ENCODE measurements around the gene PFKM. TPM values are rescaled to one million over a fixed set of nuclear protein-coding genes. Genes with fewer than 3 reads are reported as not detected.

The PFKM gene
- total RNA-seq, 2 donors from 2014 or later = 36.9 to 71.9 TPM

DNA sequence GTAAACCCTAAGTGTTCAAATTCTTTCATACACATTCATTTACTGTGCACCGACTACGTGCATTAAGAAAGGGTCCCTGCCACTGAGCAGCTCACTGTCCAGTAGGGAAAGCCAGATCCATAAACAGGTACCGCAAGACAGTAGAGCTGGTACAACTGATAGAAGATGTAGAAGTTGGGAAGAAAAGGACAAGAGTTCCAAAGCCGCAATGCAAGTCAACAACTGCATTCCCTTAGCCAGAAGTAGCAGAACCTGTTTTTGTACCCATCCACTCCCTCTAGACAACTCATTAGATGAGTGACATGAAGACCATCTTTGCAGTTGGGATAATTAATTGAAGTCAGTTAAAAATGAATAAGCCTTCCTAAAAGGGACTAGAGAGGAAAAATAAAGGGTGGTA lies 14.6 kb upstream of the PFKM start:
- Histone ChIP-seq H3K27ac (no peak overlapping the region), H3K9me3 (no peaks in the 10 kb centered on the region), H3K27me3 (replicated peaks; ENCODE audit: insufficient read depth) (no peaks in the 10 kb centered on the region), H3K4me1 (replicated peaks) (no peaks in the 10 kb centered on the region), H3K4me3 (peak overlapping the region in 1 of 2 donors; percentile 89), H3K36me3 (no peaks in the 10 kb centered on the region)
- WGBS = 29% methylated on average over 4 of the region's 4 CpGs
- TF ChIP-seq POLR2AphosphoS5 (IDR thresholded peaks at IDR 0.05) (no peak), POLR2A (IDR thresholded peaks at IDR 0.05) (no peak), CTCF (IDR thresholded peaks at IDR 0.05) (no peak)
- DNase-seq (ENCODE audit: low spot score) = no peak
- intact Hi-C loops (cut with DNase I) = no loop called here

GRCh38 chr12:48105321-48105866 lies 13.8 kb upstream of the PFKM start:
- Histone ChIP-seq H3K36me3 (no peaks in the 10 kb centered on the region), H3K9me3 (no peaks in the 10 kb centered on the region), H3K4me1 (replicated peaks) (no peaks in the 10 kb centered on the region), H3K27ac (peak overlapping the region; percentile 89), H3K27me3 (replicated peaks; ENCODE audit: insufficient read depth) (no peaks in the 10 kb centered on the region), H3K4me3 (peak overlapping the region; percentile 81 to 89)
- TF ChIP-seq CTCF (IDR thresholded peaks at IDR 0.05) = no peak
- TF ChIP-seq POLR2AphosphoS5 (IDR thresholded peaks at IDR 0.05) = no peak
- no peak for TF ChIP-seq POLR2A (IDR thresholded peaks at IDR 0.05)
- DNase-seq (ENCODE audit: low spot score) = no peak
- intact Hi-C loops (cut with DNase I) = loop anchor here (5.0 kb wide), 1 partner anchor 52 kb away; the partner anchor contains the start of gene ASB8
- WGBS = under 1% methylated on average over 25 of the region's 30 CpGs

GRCh38 chr12:48105867-48106680 lies 13.1 kb upstream of the PFKM start, which contains the start of gene SENP1:
TSS of gene SENP1 (minus strand) at chr12:48106079. CDS start at chr12:48101472, 4,607 bp downstream.
- Histone ChIP-seq H3K4me1 (replicated peaks) (no peaks in the 10 kb centered on the region), H3K27me3 (replicated peaks; ENCODE audit: insufficient read depth) (no peaks in the 10 kb centered on the region), H3K4me3 (peak within 1 kb of the TSS; percentile 81 to 89), H3K9me3 (no peaks in the 10 kb centered on the region), H3K36me3 (no peaks in the 10 kb centered on the region), H3K27ac (peak within 1 kb of the TSS; percentile 89)
- intact Hi-C loops (cut with DNase I) = loop anchor here (5.0 kb wide), 1 partner anchor 51 kb away; the partner anchor contains the start of gene ASB8
- peak; percentile 78 for DNase-seq (ENCODE audit: low spot score)
- TF ChIP-seq POLR2AphosphoS5 (IDR thresholded peaks at IDR 0.05) (peak; percentile 82), POLR2A (IDR thresholded peaks at IDR 0.05) (no peak), CTCF (IDR thresholded peaks at IDR 0.05) (peak in 2 of 4 experiments; percentile 52 to 54)
- under 1% methylated on average over 50 of the region's 53 CpGs for WGBS

DNA sequence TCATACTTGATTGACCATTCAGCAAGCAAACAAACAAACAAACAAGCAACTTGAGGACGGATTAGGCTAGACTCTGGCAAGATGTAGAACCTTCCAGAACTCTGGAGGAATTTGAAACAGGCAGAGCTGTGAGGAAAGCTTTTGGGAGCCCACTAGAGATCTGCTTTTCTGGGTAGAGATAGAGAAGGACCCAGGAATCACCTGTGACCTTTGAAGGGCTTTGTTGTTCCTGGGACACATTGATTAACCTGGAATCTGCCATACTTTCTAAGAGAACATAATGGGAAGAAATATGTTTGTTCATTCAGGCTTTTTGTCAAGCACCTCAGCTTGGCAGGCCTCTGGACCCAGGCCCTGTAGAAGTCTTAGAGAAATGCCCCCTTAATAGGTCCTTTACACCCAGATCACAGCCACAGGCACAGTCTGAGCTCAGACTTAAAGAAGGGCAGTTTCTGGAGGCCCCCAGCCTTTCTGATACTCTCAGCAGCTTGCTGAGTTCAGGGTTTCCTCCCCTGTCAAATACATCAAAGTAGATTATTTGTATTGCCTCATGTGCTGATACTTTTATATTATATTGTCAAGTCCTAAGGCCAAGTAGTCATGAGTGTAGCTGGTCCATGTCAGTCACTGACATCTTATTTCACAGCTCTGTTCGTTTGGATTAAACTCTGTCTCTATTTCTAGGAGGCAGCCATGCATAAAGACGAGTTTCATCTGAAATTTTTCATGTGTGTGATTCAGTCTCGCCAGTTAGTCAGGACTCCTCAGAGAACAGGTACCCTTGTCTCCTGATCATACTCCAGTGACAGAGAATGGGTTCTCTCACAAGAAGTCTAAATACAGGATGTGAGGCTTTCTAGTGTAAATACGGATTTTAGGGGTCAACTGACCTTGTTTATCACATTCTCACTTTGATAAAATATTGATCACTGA lies 12.2 kb upstream of the PFKM start:
- H3K36me3 ChIP-seq = no peaks in the 10 kb centered on the region
- no peak for TF ChIP-seq POLR2AphosphoS5 (IDR thresholded peaks at IDR 0.05)
- 71% methylated on average over 5 of the region's 5 CpGs for WGBS
- no peaks in the 10 kb centered on the region for H3K4me1 ChIP-seq (replicated peaks)
- no peak for DNase-seq (ENCODE audit: low spot score)
- H3K4me3 ChIP-seq = peak overlapping the region; percentile 81 to 89
- peak overlapping the region; percentile 89 for H3K27ac ChIP-seq
- intact Hi-C loops (cut with DNase I) = loop anchor here (5.0 kb wide), 1 partner anchor 50 kb away; the partner anchor contains the start of gene ASB8
- no peaks in the 10 kb centered on the region for H3K27me3 ChIP-seq (replicated peaks; ENCODE audit: insufficient read depth)
- no peaks in the 10 kb centered on the region for H3K9me3 ChIP-seq

- H3K4me1 ChIP-seq (replicated peaks) = no peaks in the 10 kb centered on the region
- no peaks in the 10 kb centered on the region for H3K27me3 ChIP-seq (replicated peaks; ENCODE audit: insufficient read depth)
- no peak overlapping the region for H3K27ac ChIP-seq
- no peak for TF ChIP-seq POLR2AphosphoS5 (IDR thresholded peaks at IDR 0.05)
- TF ChIP-seq CTCF (IDR thresholded peaks at IDR 0.05) = no peak
- no peak for TF ChIP-seq POLR2A (IDR thresholded peaks at IDR 0.05)
- DNase-seq (ENCODE audit: low spot score) = no peak
- no peak overlapping the region for H3K4me3 ChIP-seq
- no peaks in the 10 kb centered on the region for H3K9me3 ChIP-seq
- intact Hi-C loops (cut with DNase I) = loop anchor here (5.0 kb wide), 1 partner anchor 48 kb away; the partner anchor contains the start of gene ASB8
- no peaks in the 10 kb centered on the region for H3K36me3 ChIP-seq
Observed at GRCh38 chr12:48109424-48109823, 9.7 kb upstream of the PFKM start.

All from prostate gland (tissue), 2 donors.